Glutamatergic neuron (in vitro differentiated cells): ENCODE measurements around the gene RBM18. TPM values are rescaled to one million over a fixed set of nuclear protein-coding genes. Genes with fewer than 3 reads are reported as not detected.

Experiments
- DNase-seq: peaks from one replicate; pipeline ENCODE4 v3.0.0; 2022
- H3K27ac Mint-ChIP-seq: one replicate; pipeline ENCODE4 v1.8.0; 2020; ENCODE audit warnings: mild to moderate bottlenecking, mixed read lengths, inconsistent platforms; ENCODE audit not compliant: unreplicated experiment
- H3K27me3 Mint-ChIP-seq: one replicate; pipeline ENCODE4 v1.8.0; 2020; ENCODE audit warnings: mild to moderate bottlenecking, moderate library complexity, mixed read lengths, inconsistent platforms; ENCODE audit not compliant: unreplicated experiment
- H3K36me3 Mint-ChIP-seq: one replicate; pipeline ENCODE4 v1.8.0; 2020; ENCODE audit warnings: mild to moderate bottlenecking, mixed read lengths, inconsistent platforms; ENCODE audit not compliant: unreplicated experiment
- H3K4me1 Mint-ChIP-seq: one replicate; pipeline ENCODE4 v1.8.0; 2020; ENCODE audit warnings: mild to moderate bottlenecking, low read depth, mixed read lengths, inconsistent platforms; ENCODE audit not compliant: unreplicated experiment
- H3K4me3 Mint-ChIP-seq: one replicate; pipeline ENCODE4 v1.8.0; 2020; ENCODE audit warnings: mild to moderate bottlenecking, mixed read lengths, inconsistent platforms; ENCODE audit not compliant: unreplicated experiment
- H3K9me3 Mint-ChIP-seq: one replicate; pipeline ENCODE4 v1.8.0; 2020; ENCODE audit warnings: mild to moderate bottlenecking, moderate library complexity, mixed read lengths, inconsistent platforms; ENCODE audit not compliant: unreplicated experiment
- total RNA-seq: library from RNA; stranded (reverse); fragmentation: NEBNext Ultra II Directional; extraction: Animal tissue kit (Norgen Biotek cat#: 25700); gene quantifications from one replicate; pipeline ENCODE4 v1.2.1, GENCODE V29; 2021; ENCODE audit not compliant: unreplicated experiment
- TF ChIP-seq, protein P1 (sequence below): fragments of 200-600 bp; sonication (generic); IDR thresholded peaks from one replicate; pipeline ENCODE4 v1.5.0; 2021; ENCODE audit not compliant: partially characterized antibody, unreplicated experiment

RBM18 gene
- total RNA-seq, 1 donor from 2014 or later, result 27.3 TPM

DNA sequence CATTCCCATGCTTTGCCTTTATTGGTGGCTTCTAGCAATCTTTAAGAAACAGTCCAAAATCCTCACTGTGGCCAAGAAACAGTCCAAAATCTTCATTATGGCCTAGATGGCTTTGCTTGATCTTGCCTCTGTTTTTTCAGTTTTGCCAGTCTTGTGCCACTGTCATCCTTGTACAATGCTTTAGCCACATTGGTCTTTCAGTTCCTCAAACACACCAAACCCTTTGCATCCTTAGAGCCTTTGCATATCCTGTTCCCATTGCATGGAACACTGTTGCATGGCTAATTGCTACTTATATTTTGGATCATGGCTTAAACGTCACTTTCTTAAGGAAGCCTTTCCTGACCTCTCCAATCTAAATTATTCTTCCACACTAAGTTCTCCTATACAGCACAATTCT is 22.1 kb upstream of the RBM18 start:
- H3K4me1 Mint-ChIP-seq, result no peaks in the 10 kb centered on the region
- no peaks in the 10 kb centered on the region for H3K9me3 Mint-ChIP-seq
- no peak overlapping the region for H3K27ac Mint-ChIP-seq

DNA sequence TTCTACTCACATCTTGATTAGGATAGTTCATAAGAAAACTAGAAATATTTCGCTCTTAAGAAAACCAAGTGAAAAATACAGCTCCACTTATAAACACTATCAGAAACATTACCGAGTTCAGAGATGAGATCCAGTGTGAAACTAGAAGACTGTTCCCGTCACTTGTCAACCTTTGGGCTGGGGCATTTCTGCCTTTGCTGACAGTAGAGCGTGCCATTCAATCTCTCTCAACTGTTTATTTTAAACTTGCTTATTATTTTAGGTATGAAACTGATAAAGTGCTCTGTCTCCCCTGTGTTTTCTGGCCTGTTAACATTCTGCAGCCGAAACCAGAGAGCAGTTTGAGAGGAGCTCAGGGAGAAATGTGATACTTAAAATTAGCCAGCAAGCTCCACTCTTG is 16.7 kb upstream of the RBM18 start:
- Mint-ChIP-seq H3K27me3 (no peaks in the 10 kb centered on the region), H3K4me1 (no peaks in the 10 kb centered on the region), H3K27ac (no peak overlapping the region)

More for the DNA sequence above, 22.1 kb upstream of the RBM18 start:
- DNase-seq, result no peak
- Mint-ChIP-seq H3K36me3 (no peaks in the 10 kb centered on the region), H3K4me3 (no peak overlapping the region), H3K27me3 (no peaks in the 10 kb centered on the region)
- TF ChIP-seq, protein P1, sequence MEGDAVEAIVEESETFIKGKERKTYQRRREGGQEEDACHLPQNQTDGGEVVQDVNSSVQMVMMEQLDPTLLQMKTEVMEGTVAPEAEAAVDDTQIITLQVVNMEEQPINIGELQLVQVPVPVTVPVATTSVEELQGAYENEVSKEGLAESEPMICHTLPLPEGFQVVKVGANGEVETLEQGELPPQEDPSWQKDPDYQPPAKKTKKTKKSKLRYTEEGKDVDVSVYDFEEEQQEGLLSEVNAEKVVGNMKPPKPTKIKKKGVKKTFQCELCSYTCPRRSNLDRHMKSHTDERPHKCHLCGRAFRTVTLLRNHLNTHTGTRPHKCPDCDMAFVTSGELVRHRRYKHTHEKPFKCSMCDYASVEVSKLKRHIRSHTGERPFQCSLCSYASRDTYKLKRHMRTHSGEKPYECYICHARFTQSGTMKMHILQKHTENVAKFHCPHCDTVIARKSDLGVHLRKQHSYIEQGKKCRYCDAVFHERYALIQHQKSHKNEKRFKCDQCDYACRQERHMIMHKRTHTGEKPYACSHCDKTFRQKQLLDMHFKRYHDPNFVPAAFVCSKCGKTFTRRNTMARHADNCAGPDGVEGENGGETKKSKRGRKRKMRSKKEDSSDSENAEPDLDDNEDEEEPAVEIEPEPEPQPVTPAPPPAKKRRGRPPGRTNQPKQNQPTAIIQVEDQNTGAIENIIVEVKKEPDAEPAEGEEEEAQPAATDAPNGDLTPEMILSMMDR, result no peak

DNA sequence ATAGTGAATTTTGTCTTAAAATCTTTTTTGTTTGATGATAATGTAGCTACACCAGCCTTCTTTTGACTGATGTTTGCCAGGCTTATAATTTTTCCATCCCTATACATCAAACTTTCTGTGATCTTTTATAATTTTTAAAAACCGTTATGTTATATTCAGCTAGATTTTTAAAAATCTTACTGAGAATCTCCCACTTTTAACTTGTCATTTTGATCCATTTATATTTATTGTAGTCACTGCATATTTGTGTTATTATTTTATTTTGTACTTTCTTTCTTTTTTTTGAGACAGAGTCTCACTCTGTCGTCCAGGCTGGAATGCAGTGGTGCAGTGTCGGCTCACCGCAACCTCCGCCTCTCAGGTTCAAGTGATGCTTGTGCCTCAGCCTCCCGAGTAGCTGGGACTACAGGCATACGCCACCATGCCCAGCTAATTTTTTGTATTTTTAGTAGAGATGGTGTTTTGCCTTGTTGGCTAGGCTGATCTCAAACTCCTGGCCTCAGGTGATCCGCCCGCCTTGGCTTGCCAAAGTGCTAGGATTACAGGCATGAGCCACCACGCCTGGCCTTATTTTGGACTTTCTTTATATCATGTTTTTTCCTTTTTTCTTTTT is 12.8 kb upstream of the RBM18 start:
- H3K9me3 Mint-ChIP-seq, result no peaks in the 10 kb centered on the region

More for the DNA sequence above, 16.7 kb upstream of the RBM18 start:
- no peaks in the 10 kb centered on the region for H3K36me3 Mint-ChIP-seq
- no peak for DNase-seq
- H3K9me3 Mint-ChIP-seq, result no peaks in the 10 kb centered on the region
- H3K4me3 Mint-ChIP-seq, result no peak overlapping the region
- TF ChIP-seq, protein P1, result no peak

DNA sequence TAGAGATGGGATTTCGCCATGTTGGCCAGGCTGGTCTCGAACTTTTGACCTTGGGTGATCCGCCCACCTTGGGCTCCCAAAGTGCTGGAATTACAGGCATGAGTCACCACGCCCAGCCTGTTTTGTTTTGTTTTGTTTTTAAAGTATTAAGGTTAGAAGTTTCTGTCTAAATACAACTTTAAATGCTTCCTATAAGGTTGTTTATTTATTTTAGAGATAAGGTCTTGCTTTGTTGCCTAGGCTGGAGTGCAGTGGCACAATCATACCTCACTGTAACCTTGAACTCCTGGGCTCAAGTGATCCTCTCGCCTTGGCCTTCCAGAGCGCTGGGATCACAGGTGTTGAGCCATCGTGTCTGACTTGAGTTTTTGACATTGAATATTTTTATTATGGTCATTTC is 11.5 kb upstream of the RBM18 start:
- Mint-ChIP-seq H3K4me1 (no peaks in the 10 kb centered on the region), H3K9me3 (no peaks in the 10 kb centered on the region), H3K27ac (no peak overlapping the region), H3K36me3 (peaks cover 9% of the 10 kb centered on the region), H3K4me3 (no peak overlapping the region), H3K27me3 (peaks cover 1% of the 10 kb centered on the region)
- TF ChIP-seq, protein P1, result no peak
- DNase-seq, result no peak

More for the DNA sequence above, 12.8 kb upstream of the RBM18 start:
- TF ChIP-seq, protein P1, result no peak
- Mint-ChIP-seq H3K27me3 (peaks cover 1% of the 10 kb centered on the region), H3K36me3 (peaks cover 9% of the 10 kb centered on the region), H3K4me3 (no peak overlapping the region), H3K4me1 (no peaks in the 10 kb centered on the region), H3K27ac (no peak overlapping the region)
- no peak for DNase-seq

DNA sequence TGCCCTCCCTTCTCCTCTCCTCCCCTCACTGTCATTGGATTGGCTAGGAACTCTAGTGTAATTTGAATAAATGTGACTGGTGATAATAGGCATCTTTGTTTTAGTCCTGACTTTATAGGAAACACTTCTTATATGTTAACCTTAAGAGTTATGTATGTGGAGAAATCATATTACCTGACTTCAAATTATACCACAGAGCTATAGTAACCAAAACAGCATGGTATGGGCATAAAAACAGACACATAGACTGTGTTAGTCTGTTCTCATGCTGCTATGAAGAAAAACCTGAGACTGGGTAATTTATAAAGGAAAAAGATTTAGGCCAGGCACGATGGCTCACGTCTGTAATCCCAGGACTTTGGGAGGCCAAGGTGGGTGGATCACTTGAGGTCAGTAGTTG is 9.4 kb upstream of the RBM18 start:
- TF ChIP-seq, protein P1, result no peak
- Mint-ChIP-seq H3K9me3 (no peaks in the 10 kb centered on the region), H3K4me1 (no peaks in the 10 kb centered on the region), H3K4me3 (no peak overlapping the region), H3K27ac (no peak overlapping the region), H3K27me3 (peaks cover 1% of the 10 kb centered on the region), H3K36me3 (peaks cover 9% of the 10 kb centered on the region)
- no peak for DNase-seq
